GM18951 (cell line): ENCODE measurements around the gene DYNLT1.
"Not testable (repeated sequence)": the region's sequence is repeated elsewhere in the genome, so short reads cannot be mapped to it uniquely, and the experiment has no call there.

Source experiments
- POLR2A ChIP-seq: IDR thresholded peaks from 4 replicates; pipeline ENCODE4 v1.6.1; 2011; ENCODE audit warnings: mild to moderate bottlenecking; ENCODE audit not compliant: insufficient read length, insufficient read depth; ENCODE audit errors: extremely low read depth
- in situ Hi-C: fragments of 300-500 bp; cut with MboI; formaldehyde crosslinking; loops from one replicate; pipeline ENCODE4 v1.12.0; 2022; ENCODE audit warnings: low sequenced_read_pairs, mixed read lengths, inconsistent platforms; ENCODE audit not compliant: unreplicated experiment

DYNLT1 gene

GRCh38 chr6:158619922-158620801 lies 24.4 kb downstream of the DYNLT1 start:
- in situ Hi-C loops = no loop called here
- no peak for TF ChIP-seq POLR2A

- in situ Hi-C loops = not testable (repeated sequence)
Observed at GRCh38 chr6:158618289-158618688, 26.3 kb downstream of the DYNLT1 start.

- in situ Hi-C loops = not testable (repeated sequence)
Observed at GRCh38 chr6:158614606-158615005, 29.9 kb downstream of the DYNLT1 start.

GRCh38 chr6:158611541-158612370 lies 32.8 kb downstream of the DYNLT1 start:
- TF ChIP-seq POLR2A = no peak
- in situ Hi-C loops = no loop called here

DNA sequence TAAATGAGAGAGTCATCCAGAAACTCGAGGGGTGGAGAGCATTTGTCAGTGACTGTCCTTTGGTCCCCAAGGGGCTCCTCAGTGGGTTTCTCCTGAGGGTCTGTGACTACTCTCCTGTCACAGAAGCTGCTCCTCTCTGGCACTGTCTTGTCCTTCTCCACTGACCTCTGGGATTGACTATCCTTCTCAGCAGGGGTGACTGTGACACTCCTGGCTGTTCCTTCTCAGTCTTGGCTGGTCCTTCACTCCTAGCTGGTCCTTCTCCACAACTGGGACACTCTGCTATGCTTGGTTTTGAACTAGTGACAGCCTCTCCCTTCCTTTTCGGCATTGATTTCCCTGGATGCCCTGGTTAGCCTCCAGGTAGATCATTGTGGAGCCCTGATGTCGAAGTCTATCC lies 33.5 kb downstream of the DYNLT1 start:
- in situ Hi-C loops = no loop called here
- TF ChIP-seq POLR2A = no peak

GRCh38 chr6:158610319-158610968 lies 34.1 kb downstream of the DYNLT1 start:
- in situ Hi-C loops = no loop called here

GRCh38 chr6:158609455-158610155 lies 34.9 kb downstream of the DYNLT1 start:
- no peak for TF ChIP-seq POLR2A
- in situ Hi-C loops = loop anchor here (10.0 kb wide), 1 partner anchor 385 kb away; no protein-coding TSS in a partner anchor

More at GRCh38 chr6:158610319-158610968, 34.1 kb downstream of the DYNLT1 start:
- no peak for TF ChIP-seq POLR2A

DNA sequence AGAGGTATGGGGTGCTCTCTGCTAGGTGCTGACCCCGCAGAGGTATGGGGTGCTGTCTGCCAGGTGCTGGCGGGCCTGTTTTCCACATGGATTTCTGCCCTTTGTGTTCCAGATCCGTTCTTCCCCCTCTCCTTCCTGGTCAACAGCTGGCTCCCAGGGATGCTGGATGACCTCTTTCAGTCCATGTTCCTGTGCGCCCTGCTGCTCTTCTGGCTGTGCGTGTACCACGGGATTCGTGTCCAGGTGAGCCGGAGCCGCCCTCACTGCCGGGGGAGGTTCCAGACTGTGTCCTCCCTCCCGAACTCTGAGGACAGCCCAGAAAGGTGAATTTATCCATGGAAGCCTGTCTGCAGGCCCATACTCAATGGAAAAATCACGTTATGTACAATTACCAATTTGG lies 36.3 kb downstream of the DYNLT1 start:
- in situ Hi-C loops = loop anchor here (10.0 kb wide), 1 partner anchor 383 kb away; no protein-coding TSS in a partner anchor
- TF ChIP-seq POLR2A = no peak

GRCh38 chr6:158607411-158608170 lies 37.0 kb downstream of the DYNLT1 start:
- TF ChIP-seq POLR2A = no peak

GRCh38 chr6:158606935-158607334 lies 37.6 kb downstream of the DYNLT1 start:
- no peak for TF ChIP-seq POLR2A
- in situ Hi-C loops = loop anchor here (10.0 kb wide), 1 partner anchor 382 kb away; no protein-coding TSS in a partner anchor

More at GRCh38 chr6:158607411-158608170, 37.0 kb downstream of the DYNLT1 start:
- in situ Hi-C loops = loop anchor here (10.0 kb wide), 1 partner anchor 383 kb away; no protein-coding TSS in a partner anchor

GRCh38 chr6:158606011-158606410 lies 38.5 kb downstream of the DYNLT1 start:
- in situ Hi-C loops = loop anchor here (10.0 kb wide), 1 partner anchor 381 kb away; no protein-coding TSS in a partner anchor
